KOPT-K1 (cell line): ENCODE measurements around the gene PILRB.
"Not testable (repeated sequence)": the region's sequence is repeated elsewhere in the genome, so short reads cannot be mapped to it uniquely, and the experiment has no call there.

Experiments used
- H3K27ac ChIP-seq: fragments of 200-600 bp; sonication (generic); 2 replicates; pipeline ENCODE4 v1.5.1; 2016; ENCODE audit warnings: antibody characterized with exemption, mild to moderate bottlenecking, low read depth, low read length; ENCODE audit not compliant: poor library complexity, severe bottlenecking
- H3K36me3 ChIP-seq: fragments of 200-600 bp; sonication (generic); 2 replicates; pipeline ENCODE4 v1.5.1; 2017; ENCODE audit warnings: antibody characterized with exemption, mild to moderate bottlenecking, low read length, moderate library complexity; ENCODE audit not compliant: insufficient read depth
- H3K9me3 ChIP-seq: fragments of 200-600 bp; sonication (generic); 2 replicates; pipeline ENCODE4 v1.5.1; 2017; ENCODE audit warnings: antibody characterized with exemption, low read length, mild to moderate bottlenecking; ENCODE audit not compliant: insufficient read depth, poor library complexity, severe bottlenecking

The PILRB gene

DNA sequence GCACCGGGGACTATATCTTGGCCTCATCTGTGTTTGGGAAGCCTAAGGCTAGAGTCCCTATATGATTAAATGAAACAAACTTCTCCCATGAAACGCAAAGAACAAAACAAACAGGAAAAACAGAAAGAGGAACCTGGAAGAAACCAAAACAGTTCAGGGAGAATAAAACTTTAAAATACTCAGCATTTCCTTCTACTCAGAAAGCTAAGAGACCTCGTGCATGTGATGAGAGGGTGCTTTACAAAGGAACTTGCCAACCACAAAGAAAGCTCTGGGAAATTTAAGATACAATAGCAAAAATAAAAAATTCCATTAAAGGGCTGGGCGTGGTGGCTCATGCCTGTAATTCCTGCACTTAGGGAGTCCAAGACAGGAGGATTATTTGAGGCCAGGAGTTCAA is 22.3 kb downstream of the PILRB start:
- Histone ChIP-seq H3K9me3 (no peaks in the 10 kb centered on the region), H3K36me3 (no peaks in the 10 kb centered on the region), H3K27ac (no peak overlapping the region)

DNA sequence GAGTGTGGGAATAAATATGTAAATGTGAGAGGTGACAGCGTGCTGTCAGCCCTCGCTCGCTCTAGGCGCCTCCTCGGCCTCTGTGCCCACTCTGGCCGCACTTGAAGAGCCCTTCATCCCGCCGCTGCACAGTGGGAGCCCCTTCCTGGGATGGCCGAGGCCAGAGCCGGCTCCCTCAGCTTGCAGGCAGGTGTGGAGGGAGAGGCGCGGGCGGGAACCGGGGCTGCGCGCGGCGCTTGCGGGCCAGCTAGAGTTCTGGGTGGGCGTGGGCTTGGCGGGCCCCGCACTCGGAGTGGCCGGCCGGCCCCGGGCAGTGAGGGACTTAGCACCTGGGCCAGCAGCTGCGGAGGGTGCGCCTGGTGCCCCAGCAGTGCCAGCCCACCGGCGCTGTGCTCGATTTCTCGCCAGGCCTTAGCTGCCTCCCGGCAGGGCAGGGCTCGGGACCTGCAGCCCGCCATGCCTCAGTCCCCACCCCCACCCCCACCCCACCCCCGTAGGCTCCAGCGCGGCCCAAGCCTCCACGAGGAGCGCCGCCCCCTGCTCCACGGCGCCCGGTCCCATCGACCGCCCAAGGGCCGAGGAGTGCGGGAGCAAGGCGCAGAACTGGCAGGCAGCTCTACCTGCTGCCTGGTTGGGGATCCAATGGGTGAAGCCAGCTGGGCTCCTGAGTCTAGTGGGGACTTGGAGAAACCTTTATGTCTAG is 23.8 kb downstream of the PILRB start:
- H3K9me3 ChIP-seq, H3K27ac ChIP-seq, H3K36me3 ChIP-seq: not testable (repeated sequence)

- not testable (repeated sequence) for H3K9me3 ChIP-seq, H3K27ac ChIP-seq, H3K36me3 ChIP-seq
These were observed 24.4 kb downstream of the PILRB start for GRCh38 chr7:100382234-100382853.

DNA sequence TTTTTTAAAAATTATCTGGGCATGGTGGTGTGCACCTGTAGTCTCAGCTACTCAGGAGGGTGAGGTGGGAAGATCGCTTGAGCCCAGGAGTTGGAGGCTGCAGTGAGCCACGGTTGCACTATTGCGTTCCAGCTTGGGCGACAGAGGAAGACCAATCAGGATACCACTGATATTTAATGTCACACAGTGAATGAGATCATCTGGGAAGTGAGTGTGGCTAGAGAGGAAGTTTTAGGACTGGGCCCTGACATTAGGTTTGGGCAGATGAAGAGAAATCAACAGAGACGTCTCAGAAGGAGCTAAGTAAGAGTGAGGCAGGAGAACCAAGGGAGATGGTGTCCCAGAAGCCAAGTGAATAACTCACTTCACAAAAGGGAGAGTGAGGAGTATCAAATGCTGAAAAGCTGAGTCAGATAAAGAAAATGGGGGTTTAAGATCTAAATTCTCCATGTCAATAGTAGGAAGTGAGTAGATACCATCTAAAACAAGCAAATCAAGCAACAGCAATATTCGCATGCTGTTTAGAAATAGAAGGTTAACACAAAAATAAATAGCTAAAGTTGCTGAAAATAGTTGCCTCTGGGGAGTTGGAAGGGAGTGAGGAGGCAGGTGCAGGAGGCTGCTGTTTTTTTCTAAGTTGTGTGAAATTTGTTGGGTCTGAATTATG is 26.8 kb downstream of the PILRB start:
- Histone ChIP-seq H3K27ac (no peak overlapping the region), H3K9me3 (no peaks in the 10 kb centered on the region), H3K36me3 (no peaks in the 10 kb centered on the region)

DNA sequence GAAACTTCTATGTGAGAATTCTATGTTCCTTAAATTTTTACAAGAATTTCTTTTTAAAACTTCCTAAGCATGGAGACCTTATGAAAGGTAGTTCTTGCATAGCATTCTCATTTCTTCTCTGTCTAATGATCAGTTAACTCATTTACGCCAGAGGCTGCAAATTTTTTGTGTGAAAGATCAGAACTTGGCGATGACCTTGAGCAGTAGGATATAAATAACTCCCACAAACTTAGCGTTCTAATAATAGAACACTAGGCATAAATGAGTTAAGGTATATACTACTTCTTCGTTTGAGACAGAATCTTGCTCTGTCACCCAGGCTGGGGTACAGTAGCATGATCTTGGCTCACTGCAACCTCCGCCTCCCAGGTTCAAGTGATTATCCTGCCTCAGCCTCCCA is 29.0 kb downstream of the PILRB start:
- H3K27ac ChIP-seq = no peak overlapping the region
- H3K9me3 ChIP-seq = no peaks in the 10 kb centered on the region
- H3K36me3 ChIP-seq = no peaks in the 10 kb centered on the region

DNA sequence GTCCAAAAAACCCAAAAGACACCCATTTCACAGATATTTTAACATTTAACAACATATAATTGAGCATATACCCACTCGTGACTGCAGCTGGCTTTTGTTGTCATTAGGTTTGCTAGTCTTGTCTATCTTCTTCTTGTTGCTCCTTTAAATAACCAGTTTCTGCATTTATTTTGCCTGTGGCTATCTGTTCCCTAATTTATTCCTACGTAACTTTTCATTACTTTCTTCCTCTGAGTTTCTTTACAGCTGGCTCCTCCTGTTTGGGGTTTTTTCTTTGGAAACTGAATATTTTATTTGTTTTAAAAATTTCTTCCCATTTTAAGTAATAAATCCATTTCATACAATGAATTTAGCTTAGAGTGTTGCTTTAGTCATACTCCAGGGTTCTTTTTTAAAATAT is 29.8 kb downstream of the PILRB start:
- Histone ChIP-seq H3K27ac (no peak overlapping the region), H3K9me3 (no peaks in the 10 kb centered on the region), H3K36me3 (no peaks in the 10 kb centered on the region)

DNA sequence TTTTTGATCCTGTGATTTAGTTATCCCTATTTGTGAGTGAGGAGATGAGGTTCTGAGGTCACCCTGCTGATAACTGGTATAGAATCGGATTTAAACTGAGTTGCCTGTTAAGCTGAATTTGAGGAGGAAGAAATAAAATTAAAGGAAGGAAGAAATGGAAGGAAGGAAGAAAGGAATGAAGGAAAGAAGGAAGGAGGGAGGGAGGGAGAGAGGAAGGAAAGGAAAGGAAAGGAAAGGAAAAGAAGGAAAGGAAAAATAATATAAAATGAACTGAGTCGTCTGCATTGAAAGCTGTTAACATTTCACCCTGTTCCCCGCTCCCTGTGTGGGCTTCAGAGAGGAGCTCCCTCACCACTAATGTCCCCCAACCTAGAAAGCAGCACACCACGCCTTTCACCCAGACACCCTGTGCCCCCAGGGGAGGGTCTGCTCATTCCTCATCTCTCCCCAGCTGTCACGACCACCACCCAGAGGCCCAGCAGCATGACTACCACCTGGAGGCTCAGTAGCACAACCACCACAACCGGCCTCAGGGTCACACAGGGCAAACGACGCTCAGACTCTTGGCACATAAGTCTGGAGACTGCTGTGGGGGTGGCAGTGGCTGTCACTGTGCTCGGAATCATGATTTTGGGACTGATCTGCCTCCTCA is 31.6 kb downstream of the PILRB start:
- Histone ChIP-seq H3K9me3 (no peaks in the 10 kb centered on the region), H3K27ac (no peak overlapping the region), H3K36me3 (no peaks in the 10 kb centered on the region)

GRCh38 chr7:100390286-100391009 is 32.5 kb downstream of the PILRB start:
- no peaks in the 10 kb centered on the region for H3K36me3 ChIP-seq
- no peak overlapping the region for H3K27ac ChIP-seq
- no peaks in the 10 kb centered on the region for H3K9me3 ChIP-seq

DNA sequence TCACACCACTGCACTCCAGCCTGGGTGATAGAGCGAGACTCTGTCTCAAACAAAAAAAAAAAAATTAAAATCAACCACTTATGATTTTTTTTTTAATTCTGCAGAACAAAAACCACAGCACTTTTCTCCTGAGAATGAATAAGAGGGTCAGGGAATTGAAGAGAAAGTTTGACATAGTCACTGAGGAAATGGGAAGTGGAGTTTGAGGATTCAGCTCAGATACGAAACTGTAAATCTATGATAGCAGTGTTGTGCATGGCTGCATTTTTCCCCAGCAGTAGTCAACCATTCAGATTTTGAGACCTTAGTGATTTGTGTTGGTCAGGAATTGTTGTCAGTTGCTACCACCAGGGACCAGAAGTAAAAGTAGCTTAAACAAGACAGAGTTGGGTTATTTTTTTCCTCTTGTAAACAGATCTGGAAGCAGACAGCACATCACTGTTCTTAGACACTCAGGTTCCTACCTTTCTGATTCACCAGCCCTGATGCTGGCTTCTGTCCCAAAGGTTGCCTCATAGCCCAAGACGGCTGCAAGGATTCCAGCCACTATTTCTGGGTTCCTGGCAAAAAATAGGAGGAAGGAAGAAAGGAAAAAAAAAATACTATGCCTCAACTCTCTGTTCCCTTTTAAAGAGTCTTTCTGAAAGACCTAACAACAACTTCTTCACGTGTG is 35.5 kb downstream of the PILRB start:
- Histone ChIP-seq H3K27ac (no peak overlapping the region), H3K9me3 (no peaks in the 10 kb centered on the region), H3K36me3 (no peaks in the 10 kb centered on the region)

GRCh38 chr7:100394077-100394476 is 36.2 kb downstream of the PILRB start:
- H3K36me3 ChIP-seq = no peaks in the 10 kb centered on the region
- no peak overlapping the region for H3K27ac ChIP-seq
- H3K9me3 ChIP-seq = no peaks in the 10 kb centered on the region

- peak overlapping the region; percentile 54 for H3K27ac ChIP-seq
- no peaks in the 10 kb centered on the region for H3K36me3 ChIP-seq
- H3K9me3 ChIP-seq = no peaks in the 10 kb centered on the region
These were observed 38.6 kb downstream of the PILRB start for GRCh38 chr7:100396421-100396982.

DNA sequence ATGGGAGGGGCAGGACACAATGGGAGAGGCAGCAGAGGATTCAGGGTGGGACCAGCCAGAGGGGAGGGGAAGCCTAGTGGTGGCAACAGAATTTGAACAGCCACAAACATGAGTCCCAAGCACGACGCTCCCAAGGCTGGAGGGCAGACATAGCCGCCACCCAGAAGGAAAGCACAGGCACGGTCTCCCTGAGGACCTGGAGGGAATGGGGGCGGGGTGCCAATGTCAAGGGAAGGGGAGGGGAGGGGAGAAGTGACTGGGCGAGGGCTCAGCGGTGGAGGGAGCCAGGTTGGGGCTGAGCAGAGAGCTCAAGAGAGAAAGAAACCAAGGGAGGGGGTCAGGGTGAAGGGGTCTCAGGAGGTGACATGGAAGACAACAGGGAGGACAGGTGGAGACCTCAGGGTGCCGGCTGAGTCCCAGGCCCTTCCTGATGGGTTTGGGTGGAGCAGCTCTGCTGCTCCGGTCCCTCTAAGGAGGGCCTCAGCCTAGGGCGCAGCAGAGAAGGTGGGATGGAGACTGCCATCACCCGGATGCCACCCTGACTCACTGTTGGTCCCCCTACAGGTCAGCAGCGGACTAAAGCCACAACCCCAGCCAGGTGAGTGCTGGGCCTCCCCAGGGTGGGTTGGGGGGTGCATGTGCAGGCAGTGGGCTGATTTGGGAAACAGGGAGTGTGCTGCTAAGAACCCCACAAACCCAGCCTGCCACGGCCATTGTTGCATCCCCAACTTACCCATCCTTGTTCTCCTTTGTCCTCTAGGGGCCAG is 39.6 kb downstream of the PILRB start:
- no peaks in the 10 kb centered on the region for H3K9me3 ChIP-seq
- peak overlapping the region; percentile 54 for H3K27ac ChIP-seq
- no peaks in the 10 kb centered on the region for H3K36me3 ChIP-seq

- no peaks in the 10 kb centered on the region for H3K9me3 ChIP-seq
- H3K27ac ChIP-seq = no peak overlapping the region
- H3K36me3 ChIP-seq = no peaks in the 10 kb centered on the region
These were observed 40.3 kb downstream of the PILRB start for GRCh38 chr7:100398239-100398638.

DNA sequence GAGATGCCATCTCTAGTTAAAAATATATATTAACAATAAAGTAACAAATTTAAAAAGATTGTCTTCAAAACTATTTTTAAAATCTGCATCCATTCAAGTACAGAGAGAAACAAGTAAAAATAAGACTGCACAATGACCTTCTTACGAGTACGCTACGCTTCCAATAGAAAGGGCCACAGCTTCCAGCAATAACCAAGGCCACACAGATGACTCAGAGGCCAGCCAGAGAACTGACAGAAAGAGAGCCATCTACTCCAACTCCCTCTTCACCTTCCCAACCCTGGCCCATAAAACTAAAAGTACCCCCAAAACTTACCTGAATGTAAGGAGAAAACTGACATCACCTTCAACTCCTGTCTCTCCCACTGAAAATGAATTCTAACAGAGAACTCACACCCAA is 42.1 kb downstream of the PILRB start:
- Histone ChIP-seq H3K27ac (no peak overlapping the region), H3K36me3 (no peaks in the 10 kb centered on the region), H3K9me3 (no peaks in the 10 kb centered on the region)
